ENCODE measurements around the gene NLE1. TPM values are rescaled to one million over a fixed set of nuclear protein-coding genes. Genes with fewer than 3 reads are reported as not detected.

Gene NLE1
- total and polyA plus RNA-seq, 2 donors (not counting 1 experiment from before 2014, with no cell fraction given) = 16.5 to 17.5 TPM

- Histone ChIP-seq H3K4me2 (replicated peaks; ENCODE audit: low read depth, low read length, poor library complexity, severe bottlenecking) (peak overlapping the region; percentile 26), H2AFZ (ENCODE audit: insufficient read depth, low read depth, low read length, poor library complexity, severe bottlenecking) (no peak overlapping the region), H4K20me1 (ENCODE audit: control insufficient read depth, insufficient read depth, low read length, poor library complexity, severe bottlenecking) (peaks cover 5% of the 10 kb centered on the region), H3K4me1 (ENCODE audit: control insufficient read depth in 2 of 2, insufficient read depth in 2 of 2, low read length in 2 of 2) (peaks cover 10 to 17% of the 10 kb centered on the region in 2 donors), H3K79me2 (ENCODE audit: control insufficient read depth, insufficient read depth, low read length) (peaks cover 98% of the 10 kb centered on the region), H3K9ac (ENCODE audit: low read length) (no peak overlapping the region), H3K9me3 (ENCODE audit: control extremely low read depth in 1 of 3, control insufficient read depth in 2 of 3, insufficient read depth in 1 of 3, low read length in 2 of 3) (no peaks in the 10 kb centered on the region), H3K4me3 (ENCODE audit: control extremely low read depth in 1 of 5, extremely low read depth in 1 of 5, insufficient read depth in 1 of 5, low read depth in 2 of 5, low read length in 4 of 5) (no peak overlapping the region), H3K36me3 (replicated peaks in 1 of 2; ENCODE audit: control extremely low read depth in 1 of 2, control insufficient read depth in 1 of 2, extremely low read depth in 1 of 2, insufficient read depth in 2 of 2, low read length in 1 of 2) (no peaks in the 10 kb centered on the region), H3K27ac (ENCODE audit: low read length in 2 of 2) (peak overlapping the region in 1 of 2 donors; percentile 40), H3K27me3 (replicated peaks in 1 of 4; ENCODE audit: control extremely low read depth in 1 of 4, control insufficient read depth in 3 of 4, insufficient read depth in 4 of 4, low read length in 3 of 4) (no peaks in the 10 kb centered on the region)
- TF ChIP-seq EZH2 (IDR thresholded peaks at IDR 0.05; ENCODE audit: borderline replicate concordance, insufficient read depth, low read depth, low read length, poor library complexity, severe bottlenecking) = no peak
- no peak for TF ChIP-seq CTCF (IDR thresholded peaks at IDR 0.05)
- CTCF ChIA-PET = interaction anchor here (1.4 to 1.9 kb wide), 5 partner anchors 12 to 83 kb away, joined by 3 to 6 read pairs (median 4); no protein-coding TSS in a partner anchor
- intact Hi-C loops (cut with micrococcal nuclease) = no loop called here
- POLR2A ChIA-PET = no interaction called here
- Mint-ChIP-seq H3K27ac (no peak overlapping the region), H3K4me1 (peaks cover 51% of the 10 kb centered on the region), H3K9me3 (ENCODE audit: insufficient read depth) (no peaks in the 10 kb centered on the region), H3K4me3 (peak overlapping the region; percentile 49), H3K27me3 (no peaks in the 10 kb centered on the region)
- DNase-seq = no peak
- ATAC-seq (ENCODE audit: low read depth) = no peak
- WGBS (ENCODE audit: insufficient coverage) = no CpG with 5 or more reads among the region's 3 CpGs
Measured at GRCh38 chr17:35082073-35082657, 59.9 kb downstream of the NLE1 start.

GRCh38 chr17:35081638-35082037, 60.5 kb downstream of the NLE1 start:
- intact Hi-C loops (cut with micrococcal nuclease) = no loop called here
- Histone ChIP-seq H3K79me2 (ENCODE audit: control insufficient read depth, insufficient read depth, low read length) (peaks cover 95% of the 10 kb centered on the region), H3K9me3 (ENCODE audit: control extremely low read depth in 1 of 3, control insufficient read depth in 2 of 3, insufficient read depth in 1 of 3, low read length in 2 of 3) (no peaks in the 10 kb centered on the region), H3K9ac (ENCODE audit: low read length) (no peak overlapping the region), H4K20me1 (ENCODE audit: control insufficient read depth, insufficient read depth, low read length, poor library complexity, severe bottlenecking) (peaks cover 8% of the 10 kb centered on the region), H3K27ac (ENCODE audit: low read length in 2 of 2) (no peak overlapping the region), H3K4me3 (ENCODE audit: control extremely low read depth in 1 of 5, extremely low read depth in 1 of 5, insufficient read depth in 1 of 5, low read depth in 2 of 5, low read length in 4 of 5) (no peak overlapping the region), H3K4me2 (replicated peaks; ENCODE audit: low read depth, low read length, poor library complexity, severe bottlenecking) (no peak overlapping the region), H3K36me3 (replicated peaks in 1 of 2; ENCODE audit: control extremely low read depth in 1 of 2, control insufficient read depth in 1 of 2, extremely low read depth in 1 of 2, insufficient read depth in 2 of 2, low read length in 1 of 2) (no peaks in the 10 kb centered on the region), H3K4me1 (ENCODE audit: control insufficient read depth in 2 of 2, insufficient read depth in 2 of 2, low read length in 2 of 2) (peaks cover 9 to 17% of the 10 kb centered on the region in 2 donors), H3K27me3 (replicated peaks in 1 of 4; ENCODE audit: control extremely low read depth in 1 of 4, control insufficient read depth in 3 of 4, insufficient read depth in 4 of 4, low read length in 3 of 4) (no peaks in the 10 kb centered on the region), H2AFZ (ENCODE audit: insufficient read depth, low read depth, low read length, poor library complexity, severe bottlenecking) (no peak overlapping the region)
- CTCF ChIA-PET = interaction anchor here (1.5 to 1.9 kb wide), 3 partner anchors 12 to 82 kb away, joined by 3 to 6 read pairs (median 4); no protein-coding TSS in a partner anchor
- Mint-ChIP-seq H3K27me3 (no peaks in the 10 kb centered on the region), H3K9me3 (ENCODE audit: insufficient read depth) (no peaks in the 10 kb centered on the region), H3K4me1 (peaks cover 45% of the 10 kb centered on the region), H3K4me3 (no peak overlapping the region), H3K27ac (no peak overlapping the region)
- TF ChIP-seq CTCF (IDR thresholded peaks at IDR 0.05) = no peak
- TF ChIP-seq EZH2 (IDR thresholded peaks at IDR 0.05; ENCODE audit: borderline replicate concordance, insufficient read depth, low read depth, low read length, poor library complexity, severe bottlenecking) = no peak
- no CpG with 5 or more reads among the region's 1 CpG for WGBS (ENCODE audit: insufficient coverage)
- POLR2A ChIA-PET = no interaction called here
- ATAC-seq (ENCODE audit: low read depth) = no peak
- no peak for DNase-seq

Measured in B cell (primary cell).